Tibial nerve (tissue), 3 donors: Measurements from ENCODE around the gene C2CD2L.

ENCODE experiments used
- POLR2A ChIP-seq, 2 donors: fragments of 450-650 bp; IDR thresholded peaks; one replicate each; pipeline ENCODE4 v1.6.1; 2017; ENCODE audit warnings: antibody characterized with exemption in 2 of 2, mild to moderate bottlenecking in 2 of 2, moderate library complexity in 2 of 2
- TF ChIP-seq, protein P1 (sequence below), 5 experiments: fragments of 200-600 bp in 3 of 5; fragments of 450-650 bp in 2 of 5; sonication (generic) in 3 of 5; IDR thresholded peaks; one replicate each; pipeline ENCODE4 v1.5.1; 2016 to 2019; ENCODE audit warnings: antibody characterized with exemption in 5 of 5, mild to moderate bottlenecking in 3 of 5, moderate library complexity in 2 of 5

DNA sequence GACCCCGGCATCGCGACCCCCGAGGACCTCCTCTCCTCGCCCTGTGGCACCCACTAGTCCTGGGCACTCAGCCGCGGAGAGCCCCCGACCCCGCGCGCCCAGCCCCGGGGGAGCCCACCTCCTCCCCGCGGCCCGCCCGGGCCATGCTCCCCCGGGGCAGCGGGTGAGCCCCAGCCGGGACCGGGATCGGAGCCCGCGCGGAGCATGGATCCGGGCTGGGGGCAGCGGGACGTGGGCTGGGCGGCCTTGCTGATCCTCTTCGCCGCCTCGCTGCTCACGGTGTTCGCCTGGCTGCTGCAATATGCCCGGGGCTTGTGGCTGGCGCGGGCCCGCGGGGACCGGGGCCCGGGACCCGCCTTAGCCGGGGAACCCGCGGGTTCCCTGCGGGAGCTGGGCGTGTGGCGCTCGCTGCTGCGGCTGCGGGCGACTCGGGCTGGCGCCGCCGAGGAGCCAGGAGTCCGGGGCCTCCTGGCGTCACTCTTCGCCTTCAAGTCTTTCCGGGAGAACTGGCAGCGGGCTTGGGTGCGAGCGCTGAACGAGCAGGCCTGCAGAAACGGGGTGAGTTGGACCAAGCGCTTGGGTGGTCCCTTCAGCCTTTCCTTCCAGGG is 498 bp downstream of the C2CD2L start:
- no peak for TF ChIP-seq POLR2A (IDR thresholded peaks at IDR 0.05)
- TF ChIP-seq, protein P1, sequence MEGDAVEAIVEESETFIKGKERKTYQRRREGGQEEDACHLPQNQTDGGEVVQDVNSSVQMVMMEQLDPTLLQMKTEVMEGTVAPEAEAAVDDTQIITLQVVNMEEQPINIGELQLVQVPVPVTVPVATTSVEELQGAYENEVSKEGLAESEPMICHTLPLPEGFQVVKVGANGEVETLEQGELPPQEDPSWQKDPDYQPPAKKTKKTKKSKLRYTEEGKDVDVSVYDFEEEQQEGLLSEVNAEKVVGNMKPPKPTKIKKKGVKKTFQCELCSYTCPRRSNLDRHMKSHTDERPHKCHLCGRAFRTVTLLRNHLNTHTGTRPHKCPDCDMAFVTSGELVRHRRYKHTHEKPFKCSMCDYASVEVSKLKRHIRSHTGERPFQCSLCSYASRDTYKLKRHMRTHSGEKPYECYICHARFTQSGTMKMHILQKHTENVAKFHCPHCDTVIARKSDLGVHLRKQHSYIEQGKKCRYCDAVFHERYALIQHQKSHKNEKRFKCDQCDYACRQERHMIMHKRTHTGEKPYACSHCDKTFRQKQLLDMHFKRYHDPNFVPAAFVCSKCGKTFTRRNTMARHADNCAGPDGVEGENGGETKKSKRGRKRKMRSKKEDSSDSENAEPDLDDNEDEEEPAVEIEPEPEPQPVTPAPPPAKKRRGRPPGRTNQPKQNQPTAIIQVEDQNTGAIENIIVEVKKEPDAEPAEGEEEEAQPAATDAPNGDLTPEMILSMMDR (IDR thresholded peaks at IDR 0.05): no peak
